ENCODE measurements around the gene ARCN1. TPM values are rescaled to one million over a fixed set of nuclear protein-coding genes. Genes with fewer than 3 reads are reported as not detected.
"Not testable (repeated sequence)": the region's sequence is repeated elsewhere in the genome, so short reads cannot be mapped to it uniquely, and the experiment has no call there.

ARCN1 gene
- total RNA-seq, 1 experiment from 2014 or later, result 34.4 TPM

- Histone ChIP-seq H3K4me3 (ENCODE audit: low read length) (no peak overlapping the region), H3K27ac (ENCODE audit: low read length) (no peak overlapping the region), H3K4me1 (ENCODE audit: low read length) (peaks cover 25% of the 10 kb centered on the region), H3K27me3 (ENCODE audit: low read length) (no peaks in the 10 kb centered on the region), H3K79me2 (ENCODE audit: low read length) (no peaks in the 10 kb centered on the region), H4K20me1 (ENCODE audit: insufficient read depth, low read depth, low read length) (no peaks in the 10 kb centered on the region), H3K9me3 (ENCODE audit: low read length) (no peaks in the 10 kb centered on the region), H3K4me2 (ENCODE audit: low read depth, low read length, poor library complexity, severe bottlenecking) (peak overlapping the region; percentile 38), H3K9me2 (replicated peaks; ENCODE audit: insufficient read depth, low read length) (no peaks in the 10 kb centered on the region), H3K36me3 (ENCODE audit: insufficient read depth, low read length) (no peaks in the 10 kb centered on the region), H3K9ac (ENCODE audit: low read length) (no peak overlapping the region), H2AFZ (ENCODE audit: low read length) (no peak overlapping the region)
- DNase-seq, result no peak
Measured at GRCh38 chr11:118609380-118610224, 37.4 kb downstream of the ARCN1 start.

GRCh38 chr11:118610225-118610772 lies 38.1 kb downstream of the ARCN1 start:
- H2AFZ ChIP-seq (ENCODE audit: low read length), result no peak overlapping the region
- no peaks in the 10 kb centered on the region for H3K9me2 ChIP-seq (replicated peaks; ENCODE audit: insufficient read depth, low read length)
- no peak for DNase-seq
- no peak overlapping the region for H3K27ac ChIP-seq (ENCODE audit: low read length)
- H3K4me1 ChIP-seq (ENCODE audit: low read length), result peaks cover 25% of the 10 kb centered on the region
- no peaks in the 10 kb centered on the region for H4K20me1 ChIP-seq (ENCODE audit: insufficient read depth, low read depth, low read length)
- H3K36me3 ChIP-seq (ENCODE audit: insufficient read depth, low read length), result no peaks in the 10 kb centered on the region
- H3K27me3 ChIP-seq (ENCODE audit: low read length), result no peaks in the 10 kb centered on the region
- H3K4me3 ChIP-seq (ENCODE audit: low read length), result no peak overlapping the region
- H3K9ac ChIP-seq (ENCODE audit: low read length), result no peak overlapping the region
- no peaks in the 10 kb centered on the region for H3K79me2 ChIP-seq (ENCODE audit: low read length)
- no peaks in the 10 kb centered on the region for H3K9me3 ChIP-seq (ENCODE audit: low read length)
- peak overlapping the region; percentile 38 for H3K4me2 ChIP-seq (ENCODE audit: low read depth, low read length, poor library complexity, severe bottlenecking)

- Histone ChIP-seq H3K27me3 (ENCODE audit: low read length) (no peaks in the 10 kb centered on the region), H3K36me3 (ENCODE audit: insufficient read depth, low read length) (no peaks in the 10 kb centered on the region), H4K20me1 (ENCODE audit: insufficient read depth, low read depth, low read length) (no peaks in the 10 kb centered on the region), H3K4me3 (ENCODE audit: low read length) (no peak overlapping the region), H3K9me2 (replicated peaks; ENCODE audit: insufficient read depth, low read length) (no peaks in the 10 kb centered on the region), H3K4me1 (ENCODE audit: low read length) (peaks cover 25% of the 10 kb centered on the region), H3K9me3 (ENCODE audit: low read length) (no peaks in the 10 kb centered on the region), H3K4me2 (ENCODE audit: low read depth, low read length, poor library complexity, severe bottlenecking) (peak overlapping the region; percentile 38), H3K27ac (ENCODE audit: low read length) (no peak overlapping the region), H3K9ac (ENCODE audit: low read length) (no peak overlapping the region), H3K79me2 (ENCODE audit: low read length) (no peaks in the 10 kb centered on the region), H2AFZ (ENCODE audit: low read length) (no peak overlapping the region)
- DNase-seq, result peak; percentile 78
Measured at GRCh38 chr11:118610773-118611432, 38.7 kb downstream of the ARCN1 start.

- not testable (repeated sequence) for H3K4me3 ChIP-seq (ENCODE audit: low read length); H2AFZ ChIP-seq (ENCODE audit: low read length); H3K4me2 ChIP-seq (ENCODE audit: low read depth, low read length, poor library complexity, severe bottlenecking)
Measured at GRCh38 chr11:118611433-118611795, 39.2 kb downstream of the ARCN1 start.

GRCh38 chr11:118612378-118612777 lies 40.2 kb downstream of the ARCN1 start:
- H3K79me2 ChIP-seq (ENCODE audit: low read length), result no peaks in the 10 kb centered on the region
- H2AFZ ChIP-seq (ENCODE audit: low read length), result no peak overlapping the region
- H3K4me2 ChIP-seq (ENCODE audit: low read depth, low read length, poor library complexity, severe bottlenecking), result no peak overlapping the region
- H3K27me3 ChIP-seq (ENCODE audit: low read length), result no peaks in the 10 kb centered on the region
- H4K20me1 ChIP-seq (ENCODE audit: insufficient read depth, low read depth, low read length), result no peaks in the 10 kb centered on the region
- DNase-seq, result no peak
- peaks cover 25% of the 10 kb centered on the region for H3K4me1 ChIP-seq (ENCODE audit: low read length)
- no peaks in the 10 kb centered on the region for H3K9me3 ChIP-seq (ENCODE audit: low read length)
- H3K4me3 ChIP-seq (ENCODE audit: low read length), result no peak overlapping the region
- H3K27ac ChIP-seq (ENCODE audit: low read length), result no peak overlapping the region
- no peaks in the 10 kb centered on the region for H3K36me3 ChIP-seq (ENCODE audit: insufficient read depth, low read length)
- H3K9me2 ChIP-seq (replicated peaks; ENCODE audit: insufficient read depth, low read length), result no peaks in the 10 kb centered on the region
- H3K9ac ChIP-seq (ENCODE audit: low read length), result no peak overlapping the region

More at GRCh38 chr11:118611433-118611795, 39.2 kb downstream of the ARCN1 start:
- not testable (repeated sequence) for H4K20me1 ChIP-seq (ENCODE audit: insufficient read depth, low read depth, low read length); H3K27ac ChIP-seq (ENCODE audit: low read length); H3K9me2 ChIP-seq (replicated peaks; ENCODE audit: insufficient read depth, low read length); H3K9me3 ChIP-seq (ENCODE audit: low read length); H3K9ac ChIP-seq (ENCODE audit: low read length); H3K36me3 ChIP-seq (ENCODE audit: insufficient read depth, low read length); DNase-seq; H3K79me2 ChIP-seq (ENCODE audit: low read length); H3K27me3 ChIP-seq (ENCODE audit: low read length)
- peaks cover 25% of the 10 kb centered on the region for H3K4me1 ChIP-seq (ENCODE audit: low read length)

- H3K9me2 ChIP-seq (replicated peaks; ENCODE audit: insufficient read depth, low read length), result no peaks in the 10 kb centered on the region
- no peaks in the 10 kb centered on the region for H3K27me3 ChIP-seq (ENCODE audit: low read length)
- H4K20me1 ChIP-seq (ENCODE audit: insufficient read depth, low read depth, low read length), result no peaks in the 10 kb centered on the region
- no peak overlapping the region for H3K27ac ChIP-seq (ENCODE audit: low read length)
- H3K36me3 ChIP-seq (ENCODE audit: insufficient read depth, low read length), result no peaks in the 10 kb centered on the region
- H3K4me1 ChIP-seq (ENCODE audit: low read length), result peaks cover 12% of the 10 kb centered on the region; the same call in 1 of the 2 replicates
- no peak overlapping the region for H2AFZ ChIP-seq (ENCODE audit: low read length)
- H3K9me3 ChIP-seq (ENCODE audit: low read length), result no peaks in the 10 kb centered on the region
- H3K9ac ChIP-seq (ENCODE audit: low read length), result no peak overlapping the region
- H3K79me2 ChIP-seq (ENCODE audit: low read length), result no peaks in the 10 kb centered on the region
- H3K4me3 ChIP-seq (ENCODE audit: low read length), result no peak overlapping the region
- H3K4me2 ChIP-seq (ENCODE audit: low read depth, low read length, poor library complexity, severe bottlenecking), result no peak overlapping the region
- no peak for DNase-seq
Measured at GRCh38 chr11:118614511-118614910, 42.3 kb downstream of the ARCN1 start.

- DNase-seq, result no peak
- Histone ChIP-seq H3K27me3 (ENCODE audit: low read length) (no peaks in the 10 kb centered on the region), H3K36me3 (ENCODE audit: insufficient read depth, low read length) (no peaks in the 10 kb centered on the region), H3K27ac (ENCODE audit: low read length) (no peak overlapping the region), H3K4me1 (ENCODE audit: low read length) (peaks cover 3% of the 10 kb centered on the region; the same call in 1 of the 2 replicates), H3K9ac (ENCODE audit: low read length) (no peak overlapping the region), H3K9me3 (ENCODE audit: low read length) (no peaks in the 10 kb centered on the region), H2AFZ (ENCODE audit: low read length) (no peak overlapping the region), H3K79me2 (ENCODE audit: low read length) (no peaks in the 10 kb centered on the region), H4K20me1 (ENCODE audit: insufficient read depth, low read depth, low read length) (no peaks in the 10 kb centered on the region), H3K4me2 (ENCODE audit: low read depth, low read length, poor library complexity, severe bottlenecking) (no peak overlapping the region), H3K4me3 (ENCODE audit: low read length) (no peak overlapping the region), H3K9me2 (replicated peaks; ENCODE audit: insufficient read depth, low read length) (no peaks in the 10 kb centered on the region)
Measured at GRCh38 chr11:118615282-118615975, 43.2 kb downstream of the ARCN1 start.

- Histone ChIP-seq H3K9me3 (ENCODE audit: low read length) (no peaks in the 10 kb centered on the region), H3K36me3 (ENCODE audit: insufficient read depth, low read length) (no peaks in the 10 kb centered on the region), H3K9me2 (replicated peaks; ENCODE audit: insufficient read depth, low read length) (no peaks in the 10 kb centered on the region), H3K27me3 (ENCODE audit: low read length) (no peaks in the 10 kb centered on the region), H3K79me2 (ENCODE audit: low read length) (no peaks in the 10 kb centered on the region), H3K4me1 (ENCODE audit: low read length) (no peaks in the 10 kb centered on the region), H3K4me3 (ENCODE audit: low read length) (no peak overlapping the region), H4K20me1 (ENCODE audit: insufficient read depth, low read depth, low read length) (no peaks in the 10 kb centered on the region), H3K4me2 (ENCODE audit: low read depth, low read length, poor library complexity, severe bottlenecking) (no peak overlapping the region), H3K9ac (ENCODE audit: low read length) (no peak overlapping the region), H3K27ac (ENCODE audit: low read length) (no peak overlapping the region), H2AFZ (ENCODE audit: low read length) (no peak overlapping the region)
- no peak for DNase-seq
Measured at GRCh38 chr11:118615976-118616371, 43.8 kb downstream of the ARCN1 start.
